CD4-positive, alpha-beta T cell treated with Interleukin-6 for 4 hours (primary cell): Measurements from ENCODE around the gene CPLX3.
A peak's percentile ranks its signal among the peaks of the same experiment; 100 is the strongest.

Experiments
- DNase-seq: peaks from one replicate; pipeline ENCODE4 v3.0.0-alpha.2; 2020; ENCODE audit warnings: mixed read lengths

The CPLX3 gene

DNA sequence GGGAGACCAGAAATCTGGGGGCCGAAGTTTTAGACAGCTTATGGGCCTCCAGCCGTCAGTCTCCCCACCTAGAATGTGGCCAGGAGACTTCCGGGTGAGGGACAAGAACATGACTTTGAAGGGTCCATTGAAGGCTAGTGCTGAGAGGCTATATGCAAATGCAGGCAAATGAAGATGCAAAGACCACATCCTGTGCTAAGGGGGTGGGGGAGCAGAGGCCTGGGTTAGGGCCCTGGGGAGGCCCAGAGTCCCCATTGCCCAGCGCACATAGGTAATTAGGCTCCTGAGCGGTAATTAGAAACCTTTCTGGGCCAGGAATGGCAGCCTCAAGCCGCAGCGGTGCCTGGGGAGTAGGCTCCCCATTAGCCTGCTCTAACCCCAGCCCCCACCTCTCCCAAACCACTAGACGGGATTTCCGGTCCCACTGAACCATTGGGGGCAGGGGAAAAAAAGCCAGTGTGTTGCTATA, 37.7 kb upstream of the CPLX3 start:
- DNase-seq, result peak; percentile 71

DNA sequence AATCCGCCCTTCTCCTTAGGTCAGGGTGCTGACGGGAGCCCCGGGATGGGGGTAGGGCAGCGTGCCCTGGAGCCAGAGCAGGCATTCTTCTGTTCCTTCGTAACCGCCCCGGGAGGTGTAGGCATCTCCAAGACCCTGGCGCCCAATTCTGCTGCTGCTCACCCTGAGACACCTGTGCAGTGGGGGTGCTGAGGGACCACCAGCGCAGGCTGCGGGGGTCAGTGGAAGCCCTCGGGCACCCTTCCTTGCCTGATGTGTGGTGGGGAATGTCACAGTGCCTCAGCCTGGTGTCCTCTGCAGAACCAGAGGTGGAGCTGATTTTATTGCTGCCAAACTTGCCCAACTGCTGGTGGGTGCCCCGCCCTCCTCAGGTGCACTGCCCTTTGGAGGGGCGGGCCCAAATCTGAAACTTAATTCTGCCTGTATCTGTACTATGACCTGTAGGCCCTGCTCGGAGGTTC, 37.2 kb upstream of the CPLX3 start:
- peak; percentile 59 for DNase-seq

DNA sequence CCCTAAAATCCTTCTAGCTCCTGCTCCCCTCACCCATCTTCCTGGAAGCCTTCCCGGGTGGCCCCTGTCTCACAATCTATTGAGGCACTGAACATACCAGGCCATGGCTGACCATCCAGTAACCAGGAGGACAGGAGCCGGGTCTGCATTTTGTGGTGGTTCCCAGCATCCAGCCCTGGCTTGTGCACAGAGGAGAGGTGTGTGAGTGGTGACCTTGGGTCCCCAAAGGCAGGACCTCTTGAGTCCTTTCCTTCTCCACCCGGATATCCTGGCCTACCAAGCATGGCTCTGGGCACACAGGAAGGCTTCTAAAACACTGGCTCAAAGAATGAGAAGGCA, 36.7 kb upstream of the CPLX3 start:
- no peak for DNase-seq

DNA sequence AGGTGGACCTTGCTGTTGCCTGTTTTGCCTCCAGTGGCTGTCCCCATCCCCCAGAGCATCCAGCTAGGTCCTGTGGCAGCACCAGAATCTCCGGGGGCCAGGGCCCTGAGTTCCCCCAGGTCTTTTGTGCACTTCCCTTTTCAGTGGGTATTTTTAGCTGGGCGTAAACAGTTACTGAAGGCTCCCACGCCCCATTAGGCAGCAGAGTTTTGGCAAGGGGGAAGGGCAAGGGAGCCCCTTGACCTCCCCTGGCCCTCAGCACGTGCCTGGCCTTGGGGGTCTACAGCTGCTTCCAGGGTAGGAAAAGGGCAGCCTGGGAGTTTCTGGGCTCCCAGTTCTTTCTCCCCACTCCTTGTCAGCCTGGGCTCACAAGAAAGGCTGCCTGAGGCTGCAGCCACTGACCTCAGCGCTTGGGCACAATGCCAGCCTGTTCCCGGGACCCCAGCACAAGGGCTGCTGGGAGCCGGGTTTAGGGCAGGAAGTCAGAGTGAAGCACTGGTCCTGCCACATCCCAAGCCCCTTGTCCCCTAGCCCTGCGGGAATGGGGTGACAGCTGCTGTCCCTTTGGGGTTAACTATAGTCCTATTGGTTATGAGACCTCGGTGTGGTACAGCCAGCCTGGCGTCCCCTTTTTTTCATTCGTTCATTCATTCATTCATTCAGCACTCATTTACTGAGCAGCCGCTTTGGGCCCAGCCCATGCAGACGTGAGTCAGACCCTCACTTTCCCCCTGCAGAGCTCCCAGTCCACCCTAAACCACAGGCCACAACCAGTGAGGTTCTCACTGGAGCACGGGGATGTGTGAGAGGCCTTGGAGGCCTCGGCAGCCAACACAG, 36.1 kb upstream of the CPLX3 start:
- peak; percentile 58 for DNase-seq

DNA sequence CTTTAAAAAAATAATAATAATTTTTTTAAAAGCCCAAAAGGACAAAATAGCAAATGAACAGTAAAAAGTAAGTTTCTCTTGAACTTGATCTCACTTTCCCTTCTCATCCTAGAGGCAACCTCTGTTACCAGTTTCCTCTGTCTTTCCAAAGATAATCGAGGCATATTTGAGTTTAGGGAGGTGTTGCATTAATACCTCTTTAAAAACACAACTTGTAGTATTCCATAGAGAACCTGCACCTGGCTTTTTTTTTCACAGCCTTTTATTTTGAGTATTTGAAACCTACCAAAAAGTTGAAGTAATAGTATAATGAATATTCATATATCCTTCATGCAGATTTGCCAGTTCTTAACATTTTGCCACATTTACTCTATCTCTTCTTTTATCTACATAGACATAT, 35.4 kb upstream of the CPLX3 start:
- DNase-seq, result no peak

DNA sequence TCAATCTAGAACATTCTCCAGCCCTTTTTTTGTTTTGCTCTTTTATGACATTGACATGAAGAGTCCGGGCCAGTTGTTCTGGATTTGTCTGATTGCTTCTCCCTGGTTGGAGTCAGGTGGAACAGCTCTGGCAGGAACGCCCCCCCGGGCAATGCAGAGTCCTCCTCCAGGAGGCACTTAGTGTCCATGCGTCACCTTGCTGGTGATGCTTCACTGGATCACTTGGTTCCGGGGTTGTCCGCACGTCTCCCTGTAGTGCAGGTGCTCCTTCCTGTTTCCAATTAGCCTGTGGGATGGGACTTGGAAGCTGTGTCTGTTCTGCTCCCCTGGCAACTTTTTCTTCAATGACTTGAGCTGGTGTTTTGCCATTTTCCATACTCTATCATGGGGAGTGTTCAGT, 34.8 kb upstream of the CPLX3 start:
- no peak for DNase-seq

DNA sequence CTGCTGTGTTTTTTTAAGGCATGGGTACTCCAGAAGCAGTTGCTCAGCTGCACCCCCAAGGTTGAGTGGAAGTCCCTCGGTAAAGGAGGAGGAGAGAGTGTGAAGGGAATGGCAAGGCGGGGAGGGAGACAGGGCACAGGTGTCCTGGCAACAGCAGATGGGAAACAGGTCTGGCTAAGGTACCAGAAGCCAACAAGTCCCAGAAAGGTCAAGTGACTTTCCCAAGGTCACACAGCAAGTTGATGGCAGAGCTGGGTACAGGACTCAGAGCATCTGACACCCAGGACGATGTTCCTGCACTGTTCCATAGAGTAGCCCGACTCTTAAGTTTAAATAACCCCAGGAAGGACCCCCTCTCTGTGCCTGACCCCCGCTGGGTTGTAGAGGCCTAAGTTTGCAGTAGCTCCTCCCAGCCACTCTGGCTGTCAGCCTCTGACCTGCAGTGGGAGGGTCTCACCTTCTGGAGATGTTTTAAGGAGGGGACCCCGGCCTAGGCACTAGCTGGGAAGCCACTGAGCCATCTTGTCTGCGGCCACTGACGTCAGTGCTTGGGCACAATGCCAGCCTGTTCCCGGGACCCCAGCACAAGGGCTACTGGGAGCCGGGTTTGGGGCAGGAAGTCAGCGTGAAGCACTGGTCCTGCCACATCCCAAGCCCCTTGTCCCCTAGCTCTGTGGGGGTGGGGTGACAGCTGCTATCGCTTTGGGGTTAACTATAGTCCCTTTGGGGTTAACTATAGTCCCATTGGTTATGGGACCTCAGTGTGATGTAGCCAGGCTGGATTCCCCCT, 34.0 kb upstream of the CPLX3 start:
- DNase-seq, result peak; percentile 33

DNA sequence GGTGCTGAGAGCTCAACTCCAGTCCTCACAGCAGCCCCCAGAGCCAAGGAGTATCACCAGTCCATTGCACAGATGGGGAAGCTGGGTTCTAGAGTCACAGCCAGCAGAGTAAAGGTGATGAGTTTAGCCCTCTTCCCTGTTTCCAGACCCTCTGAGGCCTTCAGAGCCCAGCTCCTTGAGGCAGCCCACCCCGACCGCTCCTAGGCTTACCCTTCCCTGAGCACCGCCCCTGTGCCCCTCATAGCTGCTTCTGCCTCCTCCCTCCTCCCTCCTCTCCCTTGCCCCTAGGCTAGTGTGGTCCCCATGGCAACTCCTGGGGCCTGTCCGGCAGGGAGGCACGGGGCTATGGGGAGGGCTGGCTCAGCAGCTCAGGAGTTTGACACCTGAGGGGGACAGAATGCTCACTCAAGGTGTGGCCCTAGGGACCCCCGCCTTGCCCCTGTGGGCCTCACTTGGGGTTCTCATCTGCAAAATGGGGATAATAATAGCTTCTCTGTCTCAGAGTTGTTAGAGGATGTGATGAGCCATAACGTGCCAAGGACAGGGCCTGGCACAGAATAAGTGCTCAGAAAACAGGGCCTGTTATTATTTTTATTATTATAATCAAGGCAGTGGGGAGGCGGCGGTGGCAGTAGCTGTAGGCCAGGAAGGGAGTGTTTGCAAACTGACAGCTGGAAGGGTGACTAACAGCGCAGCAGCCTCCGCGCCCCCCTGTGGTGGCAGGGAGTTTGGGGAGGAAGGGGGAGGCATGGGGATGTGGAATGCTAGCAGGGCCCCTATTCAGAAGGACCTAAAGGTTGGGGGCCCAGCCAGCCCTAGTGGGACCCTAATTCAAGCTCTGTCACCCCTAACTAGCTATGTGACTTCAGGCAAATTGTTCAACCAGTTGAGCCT, 33.0 kb upstream of the CPLX3 start:
- DNase-seq, result peak; percentile 87

DNA sequence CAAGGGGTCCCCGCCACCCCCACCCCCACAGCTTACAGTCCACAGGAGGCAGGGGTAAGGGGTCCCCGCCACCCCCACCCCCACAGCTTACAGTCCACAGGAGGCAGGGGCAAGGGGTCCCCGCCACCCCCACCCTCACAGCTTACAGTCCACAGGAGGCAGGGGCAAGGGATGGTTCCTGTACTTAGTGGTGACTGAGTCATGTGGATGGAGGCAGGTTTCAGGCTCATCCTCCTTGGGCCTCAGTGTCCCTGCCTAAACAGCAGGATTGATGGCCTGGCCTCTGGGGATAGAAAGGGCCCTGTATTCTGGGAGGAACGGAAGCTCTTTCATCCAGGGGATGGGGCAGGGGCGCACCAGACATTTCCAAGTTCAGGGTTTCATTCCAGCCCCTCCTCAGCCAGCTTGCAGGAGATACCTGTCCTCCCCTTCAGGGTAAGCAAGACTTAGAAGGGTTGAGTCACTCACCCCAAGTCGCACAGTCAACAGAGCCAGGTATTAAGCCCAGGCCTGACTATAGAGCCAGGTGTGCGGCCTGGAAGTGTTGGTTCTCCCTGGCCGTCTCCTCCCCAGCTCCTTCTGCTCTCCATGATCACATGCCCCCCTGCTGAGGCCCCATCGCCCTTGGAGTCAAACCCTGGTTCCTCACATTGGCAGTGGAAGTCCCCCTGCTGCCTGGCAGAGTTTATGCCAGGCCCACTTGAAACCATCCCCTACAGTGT, 32.0 kb upstream of the CPLX3 start:
- DNase-seq, result peak; percentile 45

DNA sequence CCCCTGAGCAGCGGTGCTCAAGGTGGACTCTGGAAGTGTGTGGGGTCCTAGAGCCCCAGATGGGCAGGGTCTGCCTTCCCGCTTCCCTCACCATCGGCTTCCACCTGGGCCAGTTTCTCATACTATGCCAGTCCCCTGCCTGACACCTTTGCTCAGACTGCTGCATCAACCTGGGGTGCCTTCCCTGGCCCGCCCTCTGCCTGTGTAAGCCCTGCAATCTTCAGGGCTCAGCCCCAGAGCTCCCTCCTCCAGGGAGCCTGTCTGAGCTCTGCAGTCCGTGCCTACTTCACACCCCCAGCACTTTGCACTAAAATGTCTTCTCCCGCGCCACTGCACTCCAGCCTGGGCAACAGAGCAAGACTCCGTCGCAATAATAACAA, 31.5 kb upstream of the CPLX3 start:
- peak; percentile 35 for DNase-seq

DNA sequence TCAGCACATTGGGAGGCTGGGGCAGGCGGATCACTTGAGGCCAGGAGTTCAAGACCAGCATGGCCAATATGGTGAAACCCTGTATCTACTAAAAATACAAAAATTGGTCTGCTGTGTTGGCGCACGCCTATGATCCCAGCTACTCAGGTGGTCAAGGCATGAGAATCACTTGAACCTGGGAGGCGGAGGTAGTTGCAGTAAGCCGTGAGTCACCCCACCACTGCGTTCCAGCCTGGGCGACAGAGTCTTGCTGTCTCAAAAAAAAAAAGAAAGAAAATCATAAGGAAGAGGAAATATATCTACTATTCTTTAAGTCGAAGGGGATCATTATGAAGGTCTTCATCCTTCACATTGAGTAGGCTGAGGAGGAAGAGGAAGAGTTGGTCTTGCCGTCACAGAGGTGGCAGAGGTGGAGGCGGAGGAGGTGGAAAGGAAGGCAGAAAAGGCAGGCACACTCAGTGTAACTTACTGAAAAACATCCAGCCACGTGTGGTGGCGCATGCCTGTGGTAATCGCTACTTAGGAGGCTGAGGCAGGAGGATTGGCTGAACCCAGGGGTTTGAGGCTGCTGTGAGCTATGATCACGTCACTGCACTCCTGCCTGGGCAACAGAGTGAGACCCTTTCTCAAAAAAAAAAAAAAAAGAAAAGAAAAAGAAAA, 30.3 kb upstream of the CPLX3 start:
- DNase-seq, result peak; percentile 70

DNA sequence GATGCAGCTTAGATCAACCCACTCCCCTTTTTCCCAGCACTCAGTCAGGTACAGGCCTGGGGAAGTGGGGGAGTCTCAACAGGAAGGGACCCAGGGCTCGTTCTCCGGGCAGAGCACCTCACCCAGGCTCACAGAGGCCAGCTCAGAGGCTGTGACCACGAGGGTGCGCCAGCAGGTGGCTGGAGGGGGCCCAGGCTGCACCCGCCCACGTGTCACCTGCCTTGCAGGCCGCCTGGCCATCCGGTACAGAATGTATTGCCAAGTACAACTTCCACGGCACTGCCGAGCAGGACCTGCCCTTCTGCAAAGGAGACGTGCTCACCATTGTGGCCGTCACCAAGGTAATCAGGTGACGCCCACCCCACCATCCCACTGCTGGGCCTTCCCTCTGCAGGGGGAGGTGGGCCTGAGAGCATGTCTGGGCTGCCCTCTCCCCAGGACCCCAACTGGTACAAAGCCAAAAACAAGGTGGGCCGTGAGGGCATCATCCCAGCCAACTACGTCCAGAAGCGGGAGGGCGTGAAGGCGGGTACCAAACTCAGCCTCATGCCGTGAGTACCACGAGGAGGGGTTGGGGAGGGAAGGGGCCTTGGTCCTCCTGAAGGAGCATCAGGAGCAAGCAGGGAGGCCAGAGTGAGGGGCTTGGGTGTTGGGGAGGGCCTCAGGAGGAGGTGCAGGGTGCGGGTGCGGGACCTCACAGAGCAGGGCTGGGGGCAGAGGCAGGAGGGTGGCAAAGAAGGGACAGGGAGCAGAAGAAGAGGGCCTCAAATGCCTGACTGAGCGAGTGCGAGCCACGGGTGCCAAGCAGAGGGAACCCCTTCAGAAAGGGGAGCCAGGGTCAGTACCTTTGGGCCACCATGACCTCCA, 27.8 kb upstream of the CPLX3 start:
- no peak for DNase-seq

DNA sequence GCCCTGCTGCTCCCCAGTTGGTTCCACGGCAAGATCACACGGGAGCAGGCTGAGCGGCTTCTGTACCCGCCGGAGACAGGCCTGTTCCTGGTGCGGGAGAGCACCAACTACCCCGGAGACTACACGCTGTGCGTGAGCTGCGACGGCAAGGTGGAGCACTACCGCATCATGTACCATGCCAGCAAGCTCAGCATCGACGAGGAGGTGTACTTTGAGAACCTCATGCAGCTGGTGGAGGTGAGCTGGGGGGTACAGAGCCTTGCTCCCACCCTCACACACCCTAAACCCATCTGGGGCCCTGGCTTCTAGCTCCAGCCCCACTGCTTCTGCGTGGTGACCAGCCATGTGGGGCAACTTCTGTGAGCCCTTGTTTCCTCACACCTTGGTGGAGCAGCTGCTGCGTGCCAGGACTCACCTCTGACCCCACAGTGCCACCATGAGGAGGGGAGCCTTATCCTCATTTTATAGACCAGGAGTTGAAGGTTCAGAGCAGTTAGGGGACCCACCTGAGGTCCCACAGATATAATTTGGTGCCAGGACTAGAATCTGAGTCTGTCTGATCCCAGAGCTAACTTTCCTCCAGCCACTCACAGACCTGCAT, 27.1 kb upstream of the CPLX3 start:
- DNase-seq, result peak; percentile 53

DNA sequence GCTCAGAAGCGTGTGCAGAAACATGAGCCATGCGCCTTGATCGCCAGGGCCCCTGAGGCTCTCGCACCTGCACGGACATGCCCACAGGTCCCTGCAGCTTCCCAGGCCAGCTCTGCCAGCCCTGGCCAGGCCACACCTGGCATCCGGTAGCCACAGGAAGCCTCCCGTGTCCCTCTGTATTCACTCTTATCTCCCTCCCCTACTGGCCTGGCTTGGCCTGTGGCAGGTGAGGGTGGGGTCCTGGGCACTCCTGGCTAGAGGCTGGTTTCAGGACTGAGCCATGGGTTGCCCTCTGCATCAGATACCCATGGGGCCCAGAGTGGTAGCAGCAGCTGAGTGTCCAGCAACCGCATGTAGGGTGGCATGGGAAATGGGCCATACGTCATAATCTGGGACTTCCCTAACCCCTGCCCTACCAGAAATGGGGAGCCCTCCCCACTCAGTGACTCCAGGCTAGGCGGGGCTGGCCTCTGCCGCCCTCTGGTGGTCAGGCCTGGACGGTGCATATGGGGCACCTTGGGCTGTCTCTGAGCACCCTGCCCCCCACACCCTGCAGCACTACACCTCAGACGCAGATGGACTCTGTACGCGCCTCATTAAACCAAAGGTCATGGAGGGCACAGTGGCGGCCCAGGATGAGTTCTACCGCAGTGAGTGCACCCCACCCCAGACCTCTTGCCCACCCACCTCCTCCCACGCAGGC, 26.4 kb upstream of the CPLX3 start:
- DNase-seq, result peak; percentile 86

DNA sequence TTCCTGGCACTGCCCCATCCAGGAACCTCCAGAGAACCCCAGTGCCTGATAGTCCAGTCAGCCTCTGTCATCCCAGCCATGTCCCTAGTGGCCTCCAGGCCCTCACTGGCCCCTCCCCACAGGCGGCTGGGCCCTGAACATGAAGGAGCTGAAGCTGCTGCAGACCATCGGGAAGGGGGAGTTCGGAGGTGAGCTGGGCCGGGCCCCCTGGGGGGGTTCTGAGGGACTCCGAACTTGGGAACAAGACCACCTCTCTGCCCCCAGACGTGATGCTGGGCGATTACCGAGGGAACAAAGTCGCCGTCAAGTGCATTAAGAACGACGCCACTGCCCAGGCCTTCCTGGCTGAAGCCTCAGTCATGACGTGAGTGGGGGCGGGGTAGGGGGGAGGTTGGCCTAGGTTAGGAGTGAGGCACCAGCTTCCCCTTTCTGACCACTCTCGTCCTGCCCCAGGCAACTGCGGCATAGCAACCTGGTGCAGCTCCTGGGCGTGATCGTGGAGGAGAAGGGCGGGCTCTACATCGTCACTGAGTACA, 25.8 kb upstream of the CPLX3 start:
- DNase-seq, result no peak

DNA sequence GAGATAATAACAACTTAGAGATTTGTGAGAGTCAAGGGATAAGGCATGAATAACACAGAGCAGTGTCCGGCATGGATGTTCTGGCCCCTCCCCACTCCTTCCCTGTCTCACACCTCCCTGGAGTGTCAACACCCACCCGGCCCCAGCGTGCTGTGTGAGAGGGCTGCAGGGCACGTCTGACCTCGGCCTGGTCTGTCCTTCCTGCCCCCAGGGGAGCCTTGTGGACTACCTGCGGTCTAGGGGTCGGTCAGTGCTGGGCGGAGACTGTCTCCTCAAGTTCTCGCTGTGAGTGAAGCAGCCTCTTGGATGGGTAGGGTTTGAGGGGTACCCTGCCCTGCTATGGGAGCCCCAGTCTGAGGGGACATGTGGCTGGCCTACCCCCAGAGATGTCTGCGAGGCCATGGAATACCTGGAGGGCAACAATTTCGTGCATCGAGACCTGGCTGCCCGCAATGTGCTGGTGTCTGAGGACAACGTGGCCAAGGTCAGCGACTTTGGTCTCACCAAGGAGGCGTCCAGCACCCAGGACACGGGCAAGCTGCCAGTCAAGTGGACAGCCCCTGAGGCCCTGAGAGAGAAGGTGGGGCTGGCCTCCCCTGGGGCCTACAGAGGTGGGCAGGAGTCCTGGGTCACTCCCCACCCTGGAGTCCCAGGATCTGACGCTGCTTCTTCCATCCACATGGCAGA, 25.0 kb upstream of the CPLX3 start:
- DNase-seq, result no peak

DNA sequence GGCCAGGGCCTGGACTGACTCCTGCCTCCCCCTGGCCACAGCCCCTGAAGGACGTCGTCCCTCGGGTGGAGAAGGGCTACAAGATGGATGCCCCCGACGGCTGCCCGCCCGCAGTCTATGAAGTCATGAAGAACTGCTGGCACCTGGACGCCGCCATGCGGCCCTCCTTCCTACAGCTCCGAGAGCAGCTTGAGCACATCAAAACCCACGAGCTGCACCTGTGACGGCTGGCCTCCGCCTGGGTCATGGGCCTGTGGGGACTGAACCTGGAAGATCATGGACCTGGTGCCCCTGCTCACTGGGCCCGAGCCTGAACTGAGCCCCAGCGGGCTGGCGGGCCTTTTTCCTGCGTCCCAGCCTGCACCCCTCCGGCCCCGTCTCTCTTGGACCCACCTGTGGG, 24.1 kb upstream of the CPLX3 start:
- no peak for DNase-seq

DNA sequence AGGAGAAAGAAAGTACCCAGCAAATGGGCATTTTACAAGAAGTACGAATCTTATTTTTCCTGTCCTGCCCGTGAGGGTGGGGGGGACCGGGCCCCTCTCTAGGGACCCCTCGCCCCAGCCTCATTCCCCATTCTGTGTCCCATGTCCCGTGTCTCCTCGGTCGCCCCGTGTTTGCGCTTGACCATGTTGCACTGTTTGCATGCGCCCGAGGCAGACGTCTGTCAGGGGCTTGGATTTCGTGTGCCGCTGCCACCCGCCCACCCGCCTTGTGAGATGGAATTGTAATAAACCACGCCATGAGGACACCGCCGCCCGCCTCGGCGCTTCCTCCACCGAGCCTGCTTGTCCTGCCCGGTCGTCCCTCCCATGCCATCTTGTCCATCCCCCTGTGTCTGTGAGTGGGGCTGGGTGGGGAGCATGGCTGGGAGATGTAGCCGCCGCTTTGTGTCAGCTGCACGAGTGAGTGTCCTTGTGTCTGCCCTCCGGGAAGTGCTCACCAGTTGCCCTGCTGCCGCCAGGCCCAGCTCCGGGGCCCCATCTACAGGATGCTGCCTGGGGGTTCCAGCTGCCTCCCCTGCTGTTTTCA, 23.5 kb upstream of the CPLX3 start:
- DNase-seq, result no peak
